ENCODE measurements around the gene ANXA6.

The ANXA6 gene

DNA sequence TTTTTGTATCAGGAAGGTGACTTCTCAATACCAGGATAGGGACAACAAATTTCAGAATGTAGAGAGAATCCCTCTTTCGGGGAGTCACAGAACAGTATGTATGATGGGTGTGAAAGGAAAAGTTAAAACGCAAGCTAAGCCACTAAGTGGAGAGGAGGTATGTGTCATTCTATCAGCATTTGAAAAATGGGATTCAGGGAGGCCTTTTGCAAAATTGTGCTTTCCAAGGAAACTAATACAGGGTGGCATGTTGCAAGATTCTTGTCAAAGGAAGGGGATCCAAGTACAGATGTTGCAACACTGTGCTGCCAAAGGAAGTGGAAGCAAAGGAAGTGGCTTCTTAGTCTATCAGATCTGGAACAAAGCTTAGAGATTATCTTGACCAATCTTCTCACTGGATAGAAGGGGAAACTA, 64.1 kb downstream of the ANXA6 start:
- no peak for DNase-seq (ENCODE audit: low spot score)
- TF ChIP-seq CTCF (IDR thresholded peaks at IDR 0.05), result no peak
- Histone ChIP-seq H3K4me3 (no peak overlapping the region), H3K27ac (peak overlapping the region; percentile 35 to 85)

- TF ChIP-seq CTCF (IDR thresholded peaks at IDR 0.05), result no peak
- peak overlapping the region in 1 of 2 donors; percentile 56 for H3K27ac ChIP-seq
- no peak for DNase-seq (ENCODE audit: low spot score)
- H3K4me3 ChIP-seq, result no peak overlapping the region
These were observed 64.8 kb downstream of the ANXA6 start for GRCh38 chr5:151092762-151093161.

DNA sequence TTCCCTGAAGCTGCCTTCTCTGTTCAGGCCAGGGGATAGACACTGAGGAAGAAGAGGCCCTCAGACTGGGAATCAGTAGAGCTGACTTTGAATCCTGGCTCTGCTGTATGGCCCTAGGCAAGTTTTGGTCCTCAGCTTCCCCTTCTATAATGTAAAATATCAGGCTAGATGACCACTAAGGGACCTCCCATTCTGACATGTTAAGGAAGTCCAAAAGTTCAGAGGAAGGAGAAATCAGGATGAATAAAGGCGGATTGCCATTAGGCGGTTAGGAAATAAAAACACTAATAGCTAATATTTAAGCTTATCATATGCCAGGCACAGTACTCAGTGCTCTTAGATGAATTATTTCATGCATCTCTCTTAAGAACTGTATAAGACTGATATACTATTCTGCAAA, 67.9 kb downstream of the ANXA6 start:
- Histone ChIP-seq H3K27ac (no peak overlapping the region), H3K4me3 (no peak overlapping the region)
- DNase-seq (ENCODE audit: low spot score), result no peak
- TF ChIP-seq CTCF (IDR thresholded peaks at IDR 0.05), result no peak

DNA sequence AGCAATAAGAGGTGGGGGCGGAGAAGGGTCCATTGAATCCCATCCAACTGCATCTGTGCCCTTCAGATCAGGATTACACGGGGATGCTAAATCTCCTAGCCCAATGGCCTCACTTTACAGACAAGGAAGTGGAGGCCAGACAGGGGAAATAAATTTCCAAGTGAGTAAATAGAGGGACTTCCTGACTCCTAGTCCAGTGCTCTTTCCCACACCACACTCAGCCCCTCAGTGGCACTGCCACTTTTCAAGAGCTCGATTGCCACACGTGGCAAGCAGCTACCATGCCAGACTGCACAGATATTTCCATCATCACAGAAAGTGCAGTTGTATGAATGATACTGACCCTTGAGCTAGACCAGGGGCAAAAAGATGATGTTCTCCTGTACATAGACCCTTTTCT, 68.6 kb downstream of the ANXA6 start:
- no peak for DNase-seq (ENCODE audit: low spot score)
- no peak overlapping the region for H3K4me3 ChIP-seq
- TF ChIP-seq CTCF (IDR thresholded peaks at IDR 0.05), result no peak
- H3K27ac ChIP-seq, result no peak overlapping the region

GRCh38 chr5:151087486-151087885, 70.1 kb downstream of the ANXA6 start:
- TF ChIP-seq CTCF (IDR thresholded peaks at IDR 0.05), result no peak
- DNase-seq (ENCODE audit: low spot score), result no peak
- no peak overlapping the region for H3K27ac ChIP-seq
- H3K4me3 ChIP-seq, result no peak overlapping the region

- no peak for TF ChIP-seq CTCF (IDR thresholded peaks at IDR 0.05)
- Histone ChIP-seq H3K4me3 (no peak overlapping the region), H3K27ac (peak overlapping the region; percentile 48 to 64)
- DNase-seq (ENCODE audit: low spot score), result no peak
These were observed 70.6 kb downstream of the ANXA6 start for GRCh38 chr5:151086905-151087360.

- no peak overlapping the region for H3K4me3 ChIP-seq
- H3K27ac ChIP-seq, result peak overlapping the region; percentile 48 to 64
- TF ChIP-seq CTCF (IDR thresholded peaks at IDR 0.05), result no peak
- no peak for DNase-seq (ENCODE audit: low spot score)
These were observed 71.2 kb downstream of the ANXA6 start for GRCh38 chr5:151086192-151086869.

Measured in coronary artery (tissue), 2 donors.